ENCODE measurements around the gene ARHGAP11A.

GRCh38 chr15:32682569-32682968 lies 67.3 kb downstream of the ARHGAP11A start:
- TF ChIP-seq CTCF (IDR thresholded peaks at IDR 0.05; ENCODE audit: poor library complexity, severe bottlenecking) (no peak), EZH2 (IDR thresholded peaks at IDR 0.05; ENCODE audit: borderline replicate concordance, insufficient read depth, low read length, poor library complexity, severe bottlenecking) (no peak), REST (IDR thresholded peaks at IDR 0.05; ENCODE audit: borderline replicate concordance) (no peak), MXI1 (conservative IDR thresholded peaks at IDR 0.05; ENCODE audit: poor library complexity, severe bottlenecking) (no peak), EP300 (conservative IDR thresholded peaks at IDR 0.05; ENCODE audit: poor library complexity, severe bottlenecking) (no peak), POLR2AphosphoS5 (IDR thresholded peaks at IDR 0.05) (no peak), SMC3 (conservative IDR thresholded peaks at IDR 0.05; ENCODE audit: poor library complexity) (no peak), RAD21 (conservative IDR thresholded peaks at IDR 0.05) (no peak)
